Measurements from ENCODE around the gene TMTC2. TPM values are rescaled to one million over a fixed set of nuclear protein-coding genes. Genes with fewer than 3 reads are reported as not detected.

The TMTC2 gene
- total RNA-seq, 4 donors from 2014 or later, result 18.8 to 30.7 (median 21.0) TPM

- Histone ChIP-seq H3K9me3 (no peaks in the 10 kb centered on the region), H3K4me3 (replicated peaks in 1 of 3) (no peak overlapping the region), H3K4me1 (no peaks in the 10 kb centered on the region), H3K27me3 (no peaks in the 10 kb centered on the region), H3K36me3 (no peaks in the 10 kb centered on the region), H3K27ac (no peak overlapping the region)
- 41% methylated on average over 2 of the region's 2 CpGs for WGBS, 2 donors
- no peak for TF ChIP-seq CTCF (IDR thresholded peaks at IDR 0.05)
- no peak for TF ChIP-seq POLR2A (IDR thresholded peaks at IDR 0.05)
- DNase-seq, result peak; percentile 28 to 37
- intact Hi-C loops (cut with DNase I), result no loop called here
These were observed 256.3 kb downstream of the TMTC2 start for GRCh38 chr12:82942991-82943401.

- Histone ChIP-seq H3K9me3 (no peaks in the 10 kb centered on the region), H3K27me3 (no peaks in the 10 kb centered on the region), H3K4me1 (no peaks in the 10 kb centered on the region), H3K36me3 (no peaks in the 10 kb centered on the region), H3K4me3 (replicated peaks in 1 of 3) (no peak overlapping the region), H3K27ac (no peak overlapping the region)
- WGBS, 2 donors, result 85 to 88% methylated on average over 2 of the region's 2 CpGs
- no peak for TF ChIP-seq CTCF (IDR thresholded peaks at IDR 0.05)
- no peak for TF ChIP-seq POLR2A (IDR thresholded peaks at IDR 0.05)
- no peak for DNase-seq
- intact Hi-C loops (cut with DNase I), result no loop called here
These were observed 261.8 kb downstream of the TMTC2 start for GRCh38 chr12:82948491-82948890.

GRCh38 chr12:82950356-82950755 lies 263.6 kb downstream of the TMTC2 start:
- peaks cover 0 to 4% of the 10 kb centered on the region in 2 donors for H3K4me1 ChIP-seq
- DNase-seq, result no peak
- no peaks in the 10 kb centered on the region for H3K36me3 ChIP-seq
- WGBS, 2 donors, result 97% methylated on average over 2 of the region's 2 CpGs
- TF ChIP-seq POLR2A (IDR thresholded peaks at IDR 0.05) (no peak), CTCF (IDR thresholded peaks at IDR 0.05) (no peak)
- no peak overlapping the region for H3K27ac ChIP-seq
- H3K4me3 ChIP-seq (replicated peaks in 1 of 3), result no peak overlapping the region
- H3K27me3 ChIP-seq, result no peaks in the 10 kb centered on the region
- intact Hi-C loops (cut with DNase I), result no loop called here
- H3K9me3 ChIP-seq, result no peaks in the 10 kb centered on the region

GRCh38 chr12:82952946-82953345 lies 266.2 kb downstream of the TMTC2 start:
- no peaks in the 10 kb centered on the region for H3K9me3 ChIP-seq
- DNase-seq, result no peak
- intact Hi-C loops (cut with DNase I), result no loop called here
- H3K27ac ChIP-seq, result no peak overlapping the region
- H3K4me3 ChIP-seq (replicated peaks in 1 of 3), result no peak overlapping the region
- no peak for TF ChIP-seq POLR2A (IDR thresholded peaks at IDR 0.05)
- no peak for TF ChIP-seq CTCF (IDR thresholded peaks at IDR 0.05)
- peaks cover 0 to 4% of the 10 kb centered on the region in 2 donors for H3K4me1 ChIP-seq
- 92 to 93% methylated on average over 3 of the region's 3 CpGs for WGBS, 2 donors
- H3K27me3 ChIP-seq, result no peaks in the 10 kb centered on the region
- H3K36me3 ChIP-seq, result no peaks in the 10 kb centered on the region

GRCh38 chr12:82953397-82953796 lies 266.7 kb downstream of the TMTC2 start:
- TF ChIP-seq POLR2A (IDR thresholded peaks at IDR 0.05), result no peak
- TF ChIP-seq CTCF (IDR thresholded peaks at IDR 0.05), result no peak
- H3K4me1 ChIP-seq, result peaks cover 0 to 4% of the 10 kb centered on the region in 2 donors
- WGBS, 2 donors, result 94 to 98% methylated on average over 1 of the region's 1 CpG
- H3K9me3 ChIP-seq, result no peaks in the 10 kb centered on the region
- intact Hi-C loops (cut with DNase I), result no loop called here
- no peak for DNase-seq
- no peak overlapping the region for H3K27ac ChIP-seq
- H3K27me3 ChIP-seq, result no peaks in the 10 kb centered on the region
- H3K4me3 ChIP-seq (replicated peaks in 1 of 3), result no peak overlapping the region
- H3K36me3 ChIP-seq, result no peaks in the 10 kb centered on the region
